HG03520 (cell line): ENCODE results near the gene XG.

Experiments used
- ATAC-seq: cut with Tn5 transposase; IDR thresholded peaks from one replicate; pipeline ENCODE4 v1.9.1; 2021; ENCODE audit warnings: mild to moderate bottlenecking, moderate library complexity; ENCODE audit not compliant: unreplicated experiment

Gene XG

GRCh38 chrX:2812161-2812907 lies 60.5 kb downstream of the XG start:
- ATAC-seq: peak; percentile 57

- no peak for ATAC-seq
Observed at GRCh38 chrX:2817036-2817435, 65.2 kb downstream of the XG start.

- no peak for ATAC-seq
Observed at GRCh38 chrX:2819345-2820135, 67.7 kb downstream of the XG start.

DNA sequence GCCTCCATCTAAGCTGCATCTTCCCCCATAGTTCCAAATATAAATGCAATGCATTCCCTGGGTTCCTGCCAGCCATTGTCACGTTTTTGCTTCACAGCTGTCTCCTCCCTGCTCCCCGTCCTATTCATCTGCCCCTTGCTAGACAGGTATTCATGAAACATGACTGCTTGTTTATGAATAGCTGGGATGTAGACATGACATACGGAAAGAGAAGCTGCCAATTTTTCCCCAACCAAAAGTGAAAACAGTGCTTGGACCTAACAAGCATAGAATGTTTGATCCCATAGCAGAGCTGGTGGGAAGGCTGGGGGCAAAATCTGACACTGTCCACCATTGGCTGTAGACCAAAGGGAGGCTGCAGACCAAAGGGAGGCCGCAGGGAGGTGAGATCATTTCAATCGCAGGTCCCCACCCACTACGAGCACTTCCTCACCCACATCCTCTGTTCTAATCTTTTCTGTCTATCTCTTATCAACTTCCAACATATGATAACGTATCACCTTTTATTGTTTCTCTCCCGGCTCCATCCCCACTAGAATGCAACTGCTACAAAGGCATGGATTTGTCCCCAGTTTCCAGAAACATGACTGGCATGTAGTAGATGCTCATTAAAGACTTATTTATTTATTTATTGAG lies 68.4 kb downstream of the XG start:
- ATAC-seq: no peak

DNA sequence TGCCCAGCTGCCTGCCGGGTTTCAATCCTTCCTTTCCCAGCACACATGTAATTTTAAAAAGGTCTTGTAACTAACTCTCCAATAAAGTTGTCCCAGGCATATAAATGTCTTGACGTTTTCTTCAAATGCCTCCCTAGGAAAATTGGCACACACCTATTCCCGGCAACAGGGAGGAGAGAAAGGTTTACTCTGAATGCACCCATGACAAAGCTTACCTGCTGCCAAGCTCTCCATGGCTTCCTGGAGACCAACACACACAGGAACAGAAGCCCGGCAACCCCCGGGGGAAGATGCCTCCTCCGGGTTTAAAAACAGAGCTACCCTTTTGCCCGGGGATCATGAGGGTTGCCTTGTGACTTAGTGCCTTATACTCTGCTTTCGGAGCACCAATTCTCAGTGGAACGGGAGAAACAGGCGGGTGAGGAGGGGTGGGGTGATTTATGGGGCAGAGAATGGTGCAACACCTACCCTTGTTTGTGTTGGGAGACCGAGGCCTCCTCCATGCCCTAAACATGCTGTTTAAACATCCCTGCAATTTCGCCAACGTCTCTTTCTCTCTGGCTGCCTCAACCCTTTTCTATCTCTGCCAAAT lies 72.1 kb downstream of the XG start:
- ATAC-seq: no peak

DNA sequence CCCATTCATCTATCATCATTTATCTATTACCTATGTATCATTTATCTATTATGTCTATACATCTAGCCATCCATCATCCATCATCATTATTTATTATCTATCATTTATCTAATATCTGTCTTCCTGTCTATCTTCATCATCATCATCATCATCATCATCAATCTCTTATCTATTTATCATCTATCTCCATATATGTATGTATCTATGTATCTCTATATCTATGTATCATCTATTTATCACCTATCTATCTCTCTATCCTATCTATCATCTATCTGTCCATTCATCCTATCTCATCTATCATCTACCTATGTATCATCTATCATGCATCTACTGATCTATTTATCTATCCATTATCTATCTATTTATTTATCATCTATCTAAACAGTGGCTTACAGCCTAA lies 73.0 kb downstream of the XG start:
- ATAC-seq: no peak

DNA sequence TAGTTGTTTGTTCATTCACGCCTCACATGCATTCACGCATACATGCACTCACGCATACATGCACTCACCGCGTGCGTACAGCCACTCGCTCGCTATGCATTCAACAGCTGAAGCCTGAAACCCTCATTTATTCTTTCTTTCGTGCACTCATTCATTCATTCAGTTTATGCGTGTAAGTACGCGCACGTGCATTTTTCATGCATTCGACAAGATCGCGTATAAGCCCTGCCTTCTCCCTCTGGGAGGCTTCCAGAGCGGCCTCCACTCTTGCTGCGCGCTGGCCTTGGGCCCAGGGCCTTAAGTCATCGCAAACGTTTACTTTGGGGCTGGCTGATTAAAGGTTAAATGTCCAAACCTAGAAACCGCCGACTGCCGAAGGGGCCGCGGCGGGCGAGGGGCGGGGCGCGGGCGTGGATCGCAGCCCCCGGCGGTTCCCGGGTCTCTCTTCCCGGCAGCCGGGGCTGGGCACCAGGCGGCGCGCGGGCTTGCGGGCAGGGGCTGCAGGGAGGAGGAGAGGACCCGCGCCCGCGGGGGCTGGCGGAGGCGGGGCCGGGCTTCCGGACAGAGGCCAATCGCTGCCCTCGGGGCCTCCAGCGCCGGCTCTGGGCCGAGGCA lies 76.6 kb downstream of the XG start, which contains the start of gene GYG2:
Gene GYG2, plus strand, starts transcription at position 587 of the 615 bp plus-strand sequence. CDS start 1,259 bp downstream, outside the sequence.
- ATAC-seq: no peak

GRCh38 chrX:2828959-2829411 lies 77.1 kb downstream of the XG start:
- no peak for ATAC-seq

- ATAC-seq: no peak
Observed at GRCh38 chrX:2829469-2830246, 77.8 kb downstream of the XG start.

GRCh38 chrX:2831471-2832228 lies 79.8 kb downstream of the XG start:
- no peak for ATAC-seq

DNA sequence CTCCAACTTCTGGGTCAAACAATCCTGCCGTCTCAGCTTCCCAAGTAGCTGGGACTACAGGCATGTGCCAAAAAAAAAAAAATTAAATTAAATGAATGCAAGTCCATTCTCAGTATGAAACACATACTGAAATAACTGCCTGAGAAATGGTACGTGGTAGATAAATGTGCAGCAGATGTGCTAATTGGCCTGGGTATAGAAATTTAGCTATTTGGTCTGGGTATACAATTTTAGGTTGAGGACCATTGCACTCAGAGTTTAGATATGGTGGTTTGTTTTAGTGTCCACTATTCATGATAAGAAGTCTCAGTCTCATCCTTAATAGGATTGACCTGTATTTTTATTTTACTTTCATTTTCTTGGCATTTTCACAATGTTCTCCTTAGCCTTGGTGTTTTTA lies 86.1 kb downstream of the XG start:
- ATAC-seq: no peak

DNA sequence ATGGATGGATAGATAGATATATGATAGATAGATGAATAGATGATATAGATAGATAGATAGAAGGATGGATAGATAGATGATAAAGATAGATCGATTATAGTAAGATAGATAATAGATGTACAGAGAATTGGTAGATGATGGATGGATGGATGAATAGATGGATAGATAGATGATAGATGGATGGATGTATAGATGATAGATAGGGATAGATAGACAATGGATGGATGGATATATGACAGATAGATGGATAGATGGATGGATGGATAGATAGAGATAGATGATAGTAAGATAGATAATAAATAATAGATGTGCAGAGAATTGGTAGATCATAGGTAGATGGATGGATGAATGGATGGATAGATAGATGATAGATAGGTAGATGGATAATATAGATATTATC lies 89.1 kb downstream of the XG start:
- ATAC-seq: no peak

DNA sequence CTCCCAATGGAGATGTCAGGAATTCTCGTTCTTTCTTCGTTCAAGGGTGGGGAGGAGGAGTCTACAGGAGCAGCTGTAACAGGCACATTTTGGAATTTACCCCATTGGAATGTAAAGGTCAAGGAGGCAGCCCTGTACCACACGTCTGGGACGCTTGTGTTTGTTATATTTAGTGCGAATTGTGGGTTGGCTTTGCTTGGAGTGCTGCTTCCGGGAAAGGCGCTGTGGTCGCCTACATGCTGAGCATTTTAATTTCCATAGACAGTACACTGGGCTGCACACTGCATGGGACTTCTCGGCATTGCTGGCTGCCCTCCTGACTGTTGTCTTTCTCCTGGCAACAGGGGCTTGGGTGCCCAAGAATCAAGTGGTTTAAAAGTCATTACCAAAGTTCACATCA lies 89.7 kb downstream of the XG start:
- ATAC-seq: no peak

DNA sequence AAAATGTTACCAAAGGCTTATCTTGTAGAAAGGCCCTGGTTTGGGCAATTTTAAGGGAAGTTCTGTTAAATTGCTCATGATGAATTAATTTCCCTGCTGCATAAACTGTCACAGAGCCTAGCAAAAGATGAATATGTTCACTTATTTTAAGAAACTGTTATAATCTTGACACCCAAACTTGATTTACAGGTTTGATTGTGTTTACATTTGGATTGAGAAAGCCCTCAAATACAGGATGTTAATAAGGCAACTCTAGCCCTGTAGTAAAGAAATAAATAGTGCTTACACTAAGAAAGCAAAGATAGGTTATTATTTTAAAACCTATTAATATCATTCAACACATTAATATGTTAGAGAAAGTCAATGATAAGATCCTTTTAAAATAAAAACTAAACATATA lies 95.2 kb downstream of the XG start:
- ATAC-seq: no peak

- no peak for ATAC-seq
Observed at GRCh38 chrX:2848871-2849301, 97.0 kb downstream of the XG start.

- no peak for ATAC-seq
Observed at GRCh38 chrX:2854918-2855317, 103.1 kb downstream of the XG start.

DNA sequence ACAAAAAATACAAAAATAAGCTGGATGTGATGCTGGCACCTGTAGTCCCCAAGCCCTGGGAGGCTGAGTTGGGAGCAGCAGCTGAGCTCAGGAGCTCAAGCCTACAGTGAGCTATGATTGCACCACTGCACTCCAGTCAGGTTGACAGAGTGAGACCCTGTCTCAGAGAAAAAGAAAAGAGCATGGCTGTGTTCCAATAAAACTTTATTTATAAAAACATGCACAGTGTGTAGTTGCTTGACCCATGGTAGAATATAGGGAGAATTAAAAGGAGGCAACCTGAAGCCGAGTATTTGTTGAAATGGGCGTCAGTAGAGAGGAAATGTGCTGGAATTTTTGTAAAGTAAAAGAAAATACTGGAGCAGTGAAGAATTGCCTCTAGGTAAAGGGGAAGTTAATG lies 103.9 kb downstream of the XG start:
- no peak for ATAC-seq

GRCh38 chrX:2857566-2857965 lies 105.7 kb downstream of the XG start:
- ATAC-seq: no peak

GRCh38 chrX:2859197-2859797 lies 107.5 kb downstream of the XG start:
- no peak for ATAC-seq
